Measurements from ENCODE around the gene USP17L28.
"Not testable (repeated sequence)": the region's sequence is repeated elsewhere in the genome, so short reads cannot be mapped to it uniquely, and the experiment has no call there.

USP17L28 gene

GRCh38 chr4:9348593-9348992, at the start of gene USP17L28:
USP17L28 (plus strand) TSS chr4:9348893; CDS start chr4:9348893, 0 bp downstream.
- not testable (repeated sequence) for DNase-seq

GRCh38 chr4:9324191-9324590, 24.5 kb upstream of the USP17L28 start:
- not testable (repeated sequence) for DNase-seq

GRCh38 chr4:9324865-9325264, 23.8 kb upstream of the USP17L28 start, which contains the start of gene USP17L24:
USP17L24 (plus strand) TSS chr4:9325165; CDS start chr4:9325165, 0 bp downstream.
- not testable (repeated sequence) for DNase-seq

GRCh38 chr4:9329611-9330010, 19.1 kb upstream of the USP17L28 start, which contains the start of gene USP17L25:
USP17L25 (plus strand) TSS chr4:9329911; CDS start chr4:9329911, 0 bp downstream.
- not testable (repeated sequence) for DNase-seq

- DNase-seq = not testable (repeated sequence)
Measured at GRCh38 chr4:9334358-9334757, 14.3 kb upstream of the USP17L28 start, which contains the start of gene USP17L26. USP17L26 (plus strand) TSS chr4:9334658; CDS start chr4:9334658, 0 bp downstream.

- not testable (repeated sequence) for DNase-seq
Measured at GRCh38 chr4:9339103-9339502, 9.6 kb upstream of the USP17L28 start, which contains the start of gene USP17L5. USP17L5 (plus strand) TSS chr4:9339403; CDS start chr4:9339403, 0 bp downstream.

- DNase-seq = not testable (repeated sequence)
Measured at GRCh38 chr4:9343848-9344247, 4.8 kb upstream of the USP17L28 start, which contains the start of gene USP17L27. USP17L27 (plus strand) TSS chr4:9344148; CDS start chr4:9344148, 0 bp downstream.

GRCh38 chr4:9350866-9351265, 2.2 kb downstream of the USP17L28 start:
- DNase-seq = not testable (repeated sequence)

GRCh38 chr4:9353338-9353737, 4.6 kb downstream of the USP17L28 start, which contains the start of gene USP17L29:
USP17L29 (plus strand) TSS chr4:9353638; CDS start chr4:9353638, 0 bp downstream.
- not testable (repeated sequence) for DNase-seq

- not testable (repeated sequence) for DNase-seq
Measured at GRCh38 chr4:9362829-9363228, 14.1 kb downstream of the USP17L28 start, which contains the start of gene USP17L30. USP17L30 (plus strand) TSS chr4:9363129; CDS start chr4:9363129, 0 bp downstream.

GRCh38 chr4:9379881-9380280, 31.2 kb downstream of the USP17L28 start:
- DNase-seq = not testable (repeated sequence)

GRCh38 chr4:9381012-9381534, 32.4 kb downstream of the USP17L28 start:
- DNase-seq = not testable (repeated sequence)

- DNase-seq = no peak
Measured at GRCh38 chr4:9384126-9384525, 35.4 kb downstream of the USP17L28 start.

GRCh38 chr4:9389001-9389400, 40.3 kb downstream of the USP17L28 start:
- not testable (repeated sequence) for DNase-seq

All from HCEC 1CT (cell line).